HG03060 (cell line): ENCODE measurements around the gene CACHD1.
"Not testable (repeated sequence)": the region's sequence is repeated elsewhere in the genome, so short reads cannot be mapped to it uniquely, and the experiment has no call there.

Source experiments
- ATAC-seq: cut with Tn5 transposase; IDR thresholded peaks from one replicate; pipeline ENCODE4 v1.9.1; 2021; ENCODE audit warnings: low read depth, moderate number of reproducible peaks; ENCODE audit not compliant: unreplicated experiment

Gene CACHD1

GRCh38 chr1:64578270-64578973 is 108.5 kb downstream of the CACHD1 start:
- no peak for ATAC-seq

GRCh38 chr1:64579767-64580166 is 109.8 kb downstream of the CACHD1 start:
- ATAC-seq: no peak

DNA sequence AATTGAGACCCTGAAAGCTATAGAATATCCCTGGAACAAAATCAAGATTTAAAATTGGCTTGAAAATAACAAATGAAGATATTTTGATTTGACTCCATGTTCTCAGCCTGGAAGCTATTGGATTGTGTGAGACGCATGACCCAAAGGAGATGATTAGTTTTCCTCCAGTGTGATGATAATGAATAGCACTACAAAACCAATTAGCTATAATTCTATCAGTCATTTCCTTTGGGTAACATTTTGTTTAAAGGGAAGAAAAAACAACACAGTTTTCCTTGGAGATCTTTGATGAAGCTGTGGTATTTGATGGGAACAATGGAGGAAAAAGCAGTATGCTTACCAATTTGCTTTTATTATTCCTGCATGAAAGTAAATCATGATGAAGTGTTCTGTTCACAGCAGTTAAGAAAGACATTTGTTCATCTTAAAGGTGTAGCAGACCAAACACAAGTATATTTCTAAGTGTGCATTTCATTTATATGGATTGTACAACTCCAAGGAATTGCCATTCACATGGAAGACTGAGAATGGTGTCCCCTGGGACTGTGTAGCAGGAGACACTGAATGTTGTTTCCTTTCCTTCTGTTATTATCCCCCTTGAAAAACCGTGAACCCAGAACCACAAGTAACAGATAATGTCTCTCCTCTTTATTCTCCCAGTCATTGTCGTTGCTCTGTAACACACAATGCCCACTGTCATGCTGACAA is 111.4 kb downstream of the CACHD1 start:
- no peak for ATAC-seq

DNA sequence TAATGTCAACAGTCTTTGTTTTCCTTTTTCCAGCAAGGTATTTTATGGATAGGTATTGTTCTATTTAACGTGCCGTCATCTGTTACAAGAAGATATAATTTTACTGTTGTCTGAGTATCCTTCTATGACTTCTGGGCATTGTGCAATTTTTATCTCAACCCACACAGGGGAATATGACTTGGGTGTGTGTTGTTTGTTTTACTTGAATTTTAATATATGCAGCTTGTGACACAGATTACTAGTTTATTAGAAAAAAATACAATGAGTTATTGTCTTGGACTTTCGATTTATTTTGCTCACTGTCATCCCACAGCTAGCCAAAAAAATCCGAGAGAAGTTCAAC is 111.9 kb downstream of the CACHD1 start:
- no peak for ATAC-seq

DNA sequence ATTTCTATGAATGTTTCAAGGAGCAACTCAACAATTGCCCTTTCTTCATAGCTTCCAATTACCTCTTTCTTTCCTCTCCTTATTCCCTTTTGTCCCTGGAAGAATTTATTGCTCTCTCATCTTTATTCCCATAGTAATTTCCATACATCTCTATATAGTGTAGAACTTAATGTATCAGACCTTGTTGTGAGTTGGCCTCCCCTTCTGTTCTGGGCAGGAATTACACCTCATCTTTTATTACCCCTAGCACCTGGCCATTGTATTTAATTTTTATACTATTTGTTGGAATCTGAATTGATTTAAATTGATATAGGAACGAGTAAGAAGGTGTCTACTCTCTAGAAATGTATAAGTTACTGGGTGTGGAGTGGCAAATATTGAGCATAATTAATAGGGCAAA is 114.5 kb downstream of the CACHD1 start:
- ATAC-seq: no peak

DNA sequence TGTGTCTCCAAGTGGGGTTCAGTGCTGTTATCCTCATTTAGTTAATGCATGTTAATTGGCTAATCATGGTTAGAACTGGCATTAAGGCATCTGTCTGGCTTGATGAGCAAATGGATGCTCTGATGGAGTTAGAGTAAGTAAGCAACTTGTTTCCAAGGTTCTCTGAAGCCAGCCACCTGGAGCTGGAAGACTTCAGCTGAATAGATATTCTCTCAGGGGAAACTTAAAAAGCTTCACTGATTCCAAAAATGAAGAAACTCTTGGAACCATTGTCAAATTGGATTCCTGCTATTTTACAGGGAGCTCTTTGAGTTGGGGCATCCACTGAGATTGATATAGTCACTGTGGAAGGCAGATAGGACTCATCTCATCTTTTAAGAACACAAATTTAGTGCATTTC is 118.9 kb downstream of the CACHD1 start:
- no peak for ATAC-seq

GRCh38 chr1:64590316-64590715 is 120.4 kb downstream of the CACHD1 start:
- no peak for ATAC-seq

- ATAC-seq: no peak
These were observed 124.5 kb downstream of the CACHD1 start for GRCh38 chr1:64594446-64594845.

GRCh38 chr1:64595871-64596515 is 126.1 kb downstream of the CACHD1 start:
- no peak for ATAC-seq

DNA sequence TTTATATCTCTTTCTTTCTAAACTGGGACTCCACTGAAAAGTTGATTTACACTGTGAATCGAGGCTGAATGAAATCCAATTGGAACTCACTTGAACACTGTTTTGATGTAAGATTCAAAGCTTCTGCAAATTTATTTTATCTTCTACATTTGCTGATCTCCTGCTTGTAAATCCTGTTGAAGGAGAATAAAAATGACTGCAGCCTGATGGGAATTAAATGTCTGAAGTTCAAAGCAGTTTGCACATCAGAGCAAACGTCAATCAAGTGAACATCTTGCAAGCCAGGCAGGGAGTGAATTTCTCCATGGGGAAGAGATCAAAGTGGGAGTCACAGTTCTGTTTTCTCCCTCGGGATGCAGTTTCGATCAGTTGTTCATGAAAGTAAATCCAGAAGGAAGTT is 127.2 kb downstream of the CACHD1 start:
- no peak for ATAC-seq

- no peak for ATAC-seq
These were observed 128.2 kb downstream of the CACHD1 start for GRCh38 chr1:64598100-64598571.

GRCh38 chr1:64599242-64599641 is 129.3 kb downstream of the CACHD1 start:
- ATAC-seq: no peak

- no peak for ATAC-seq
These were observed 131.3 kb downstream of the CACHD1 start for GRCh38 chr1:64601207-64601606.

GRCh38 chr1:64608005-64608650 is 138.2 kb downstream of the CACHD1 start:
- no peak for ATAC-seq

GRCh38 chr1:64608651-64609048 is 138.7 kb downstream of the CACHD1 start:
- no peak for ATAC-seq

DNA sequence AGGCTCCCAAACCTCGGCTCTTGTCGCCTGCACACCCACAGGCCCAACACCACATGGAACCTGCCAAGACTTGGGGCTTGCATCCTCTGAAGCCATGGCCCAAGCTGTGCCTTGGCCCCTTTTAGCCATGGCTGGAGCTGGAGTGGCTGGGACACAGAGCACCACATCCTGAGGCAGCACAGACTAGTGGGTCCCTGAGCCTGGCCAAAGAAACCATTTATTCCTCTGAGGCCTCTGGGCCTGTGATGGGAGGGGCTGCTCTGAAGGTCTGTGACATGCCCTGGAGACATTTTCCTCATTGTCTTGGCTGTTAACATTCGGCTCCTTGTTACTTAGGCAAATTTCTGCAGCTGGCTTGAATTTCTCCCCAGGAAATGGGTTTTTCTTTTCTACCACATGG is 141.0 kb downstream of the CACHD1 start:
- ATAC-seq: not testable (repeated sequence)

DNA sequence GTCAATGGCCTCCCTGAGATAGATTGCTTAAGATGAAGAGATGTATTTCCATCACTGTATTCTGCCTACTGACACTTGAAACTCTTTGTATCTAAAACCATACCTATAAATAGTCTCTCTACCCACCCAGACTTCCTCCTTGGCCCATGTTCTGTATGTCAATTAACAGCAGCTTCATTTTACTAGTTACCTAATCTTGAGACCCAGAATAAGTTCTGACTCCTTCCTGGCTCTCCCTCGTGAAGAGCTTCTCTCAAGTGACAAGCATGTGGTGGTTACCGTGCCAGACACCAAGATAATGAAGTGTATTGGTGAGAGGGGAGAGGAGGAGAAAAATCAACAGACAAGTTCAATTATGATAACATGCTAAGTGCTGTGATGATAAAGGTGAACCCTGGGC is 146.1 kb downstream of the CACHD1 start:
- no peak for ATAC-seq

DNA sequence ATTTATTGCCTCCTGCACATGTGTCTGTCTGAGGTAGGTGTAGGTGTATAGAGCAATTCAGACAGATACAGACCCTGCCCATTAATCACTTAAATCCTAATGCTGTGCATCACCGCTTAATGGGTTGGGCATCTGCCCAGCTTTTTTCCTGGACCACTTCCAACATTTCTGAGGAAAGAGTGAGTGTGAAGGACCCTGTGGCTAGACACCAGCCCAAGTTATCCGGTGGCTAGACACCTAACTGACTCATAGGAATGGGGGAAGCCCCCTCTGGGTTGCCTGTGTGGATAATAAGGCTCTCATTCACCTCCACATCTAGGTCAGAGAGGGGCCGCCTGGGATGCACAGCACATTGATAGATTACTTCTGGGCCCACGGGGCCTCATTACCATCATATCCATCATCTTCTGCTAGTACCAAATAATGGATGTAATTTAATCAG is 153.8 kb downstream of the CACHD1 start:
- no peak for ATAC-seq

- ATAC-seq: no peak
These were observed 154.3 kb downstream of the CACHD1 start for GRCh38 chr1:64624218-64624713.

DNA sequence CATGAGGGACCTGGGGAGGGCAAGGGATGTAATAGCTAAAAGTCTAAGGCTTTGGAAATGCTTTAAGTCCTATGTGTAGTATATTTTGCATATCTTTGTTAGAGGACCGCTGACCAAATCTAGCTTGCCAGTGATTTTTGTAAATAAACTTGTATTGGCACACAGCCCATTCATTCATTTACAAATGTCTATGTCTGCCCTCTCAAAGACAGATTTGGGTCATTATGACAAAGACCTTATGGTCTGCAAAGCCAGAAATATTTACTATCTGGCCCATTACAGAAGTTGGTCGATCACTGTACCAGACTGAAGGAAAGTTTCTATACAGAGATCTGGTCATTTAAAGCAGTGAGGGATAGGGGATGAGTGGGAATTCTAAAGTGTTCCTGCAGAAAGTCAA is 154.9 kb downstream of the CACHD1 start:
- ATAC-seq: no peak

DNA sequence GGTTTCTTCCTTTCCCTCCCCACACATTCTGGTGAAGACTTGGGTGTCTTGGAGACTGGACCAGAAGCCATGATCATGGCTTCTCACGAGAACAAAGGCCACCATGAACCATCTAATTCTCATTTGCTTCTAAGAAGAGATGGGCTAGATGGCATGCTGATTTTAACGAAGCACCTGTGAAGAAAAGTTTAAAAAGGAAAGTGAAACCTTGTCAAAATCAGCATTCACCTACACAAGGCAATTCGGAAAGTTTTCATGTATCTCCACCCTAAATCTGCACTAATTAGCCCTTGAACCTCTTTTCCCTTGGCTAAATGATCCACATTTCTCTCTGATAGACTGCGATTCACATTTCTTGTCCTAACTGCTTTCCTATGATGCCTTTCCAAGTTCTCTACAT is 160.7 kb downstream of the CACHD1 start:
- ATAC-seq: no peak
